ENCODE results near the gene RREB1.
"Not testable (repeated sequence)": the region's sequence is repeated elsewhere in the genome, so short reads cannot be mapped to it uniquely, and the experiment has no call there.

RREB1 gene

GRCh38 chr6:7263519-7263805 is 155.7 kb downstream of the RREB1 start:
- not testable (repeated sequence) for DNase-seq (ENCODE audit: low spot score)

GRCh38 chr6:7264041-7264440 is 156.3 kb downstream of the RREB1 start:
- DNase-seq (ENCODE audit: low spot score): no peak

GRCh38 chr6:7264686-7265384 is 157.1 kb downstream of the RREB1 start:
- DNase-seq (ENCODE audit: low spot score): no peak

GRCh38 chr6:7265385-7265726 is 157.6 kb downstream of the RREB1 start:
- DNase-seq (ENCODE audit: low spot score): not testable (repeated sequence)

GRCh38 chr6:7267071-7267465 is 159.3 kb downstream of the RREB1 start:
- no peak for DNase-seq (ENCODE audit: low spot score)

- DNase-seq (ENCODE audit: low spot score): no peak
These were observed 159.8 kb downstream of the RREB1 start for GRCh38 chr6:7267466-7268091.

- no peak for DNase-seq (ENCODE audit: low spot score)
These were observed 160.6 kb downstream of the RREB1 start for GRCh38 chr6:7268362-7268761.

- no peak for DNase-seq (ENCODE audit: low spot score)
These were observed 161.2 kb downstream of the RREB1 start for GRCh38 chr6:7268816-7269555.

- DNase-seq (ENCODE audit: low spot score): no peak
These were observed 162.1 kb downstream of the RREB1 start for GRCh38 chr6:7269816-7270215.

GRCh38 chr6:7270320-7271204 is 162.8 kb downstream of the RREB1 start:
- DNase-seq (ENCODE audit: low spot score): no peak

- no peak for DNase-seq (ENCODE audit: low spot score)
These were observed 163.4 kb downstream of the RREB1 start for GRCh38 chr6:7271205-7271534.

- no peak for DNase-seq (ENCODE audit: low spot score)
These were observed 165.9 kb downstream of the RREB1 start for GRCh38 chr6:7273709-7274108.

GRCh38 chr6:7274525-7274924 is 166.8 kb downstream of the RREB1 start:
- not testable (repeated sequence) for DNase-seq (ENCODE audit: low spot score)

- no peak for DNase-seq (ENCODE audit: low spot score)
These were observed 168.4 kb downstream of the RREB1 start for GRCh38 chr6:7276199-7276524.

- no peak for DNase-seq (ENCODE audit: low spot score)
These were observed 174.5 kb downstream of the RREB1 start for GRCh38 chr6:7282097-7282906.

GRCh38 chr6:7283676-7284075 is 175.9 kb downstream of the RREB1 start:
- no peak for DNase-seq (ENCODE audit: low spot score)

- DNase-seq (ENCODE audit: low spot score): no peak
These were observed 177.7 kb downstream of the RREB1 start for GRCh38 chr6:7285416-7285815.

GRCh38 chr6:7290079-7290478 is 182.3 kb downstream of the RREB1 start:
- DNase-seq (ENCODE audit: low spot score): no peak

GRCh38 chr6:7292596-7293255 is 185.0 kb downstream of the RREB1 start:
- no peak for DNase-seq (ENCODE audit: low spot score)

- DNase-seq (ENCODE audit: low spot score): no peak
These were observed 188.2 kb downstream of the RREB1 start for GRCh38 chr6:7295916-7296315.

GRCh38 chr6:7296602-7297001 is 188.8 kb downstream of the RREB1 start:
- DNase-seq (ENCODE audit: low spot score): no peak

All from cerebellar cortex (tissue), 1 donor.